ENCODE measurements around the gene RNH1. TPM values are rescaled to one million over a fixed set of nuclear protein-coding genes. Genes with fewer than 3 reads are reported as not detected.

RNH1 gene
- polyA plus RNA-seq, 1 of the 3 experiments (the other 2 are of a cell fraction) = 147 TPM

DNA sequence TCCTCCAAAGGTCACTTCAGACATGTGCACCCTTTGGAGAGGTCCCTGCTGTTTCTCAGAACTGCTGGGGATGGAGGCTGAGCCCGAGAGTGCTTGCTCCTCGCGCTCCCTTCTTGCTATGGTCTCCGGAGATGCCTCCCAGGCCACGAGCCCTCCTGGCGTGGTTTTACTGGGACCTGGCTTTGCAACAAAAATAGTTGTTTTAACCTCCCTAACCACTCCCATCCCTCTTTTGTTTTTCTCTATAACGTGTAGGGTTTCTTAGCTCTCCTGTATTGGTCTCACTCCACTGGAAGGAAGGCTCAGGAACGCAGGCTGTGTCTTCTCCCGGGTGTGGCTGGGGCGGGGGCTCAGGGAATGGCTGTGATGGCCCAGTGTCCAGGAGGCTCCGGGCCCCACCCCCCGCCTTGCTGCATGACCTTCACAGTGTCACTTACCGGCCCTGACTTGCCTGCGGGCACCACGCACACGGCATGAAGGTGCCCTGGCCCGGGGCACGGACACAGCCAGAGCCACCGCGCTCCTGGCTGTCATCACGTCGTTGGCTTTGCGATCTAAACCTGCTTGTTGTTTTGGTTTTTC, 51.4 kb downstream of the RNH1 start:
- CTCF ChIA-PET = no interaction called here
- POLR2A ChIA-PET = no interaction called here
- no peak overlapping the region for H3K4me2 ChIP-seq

DNA sequence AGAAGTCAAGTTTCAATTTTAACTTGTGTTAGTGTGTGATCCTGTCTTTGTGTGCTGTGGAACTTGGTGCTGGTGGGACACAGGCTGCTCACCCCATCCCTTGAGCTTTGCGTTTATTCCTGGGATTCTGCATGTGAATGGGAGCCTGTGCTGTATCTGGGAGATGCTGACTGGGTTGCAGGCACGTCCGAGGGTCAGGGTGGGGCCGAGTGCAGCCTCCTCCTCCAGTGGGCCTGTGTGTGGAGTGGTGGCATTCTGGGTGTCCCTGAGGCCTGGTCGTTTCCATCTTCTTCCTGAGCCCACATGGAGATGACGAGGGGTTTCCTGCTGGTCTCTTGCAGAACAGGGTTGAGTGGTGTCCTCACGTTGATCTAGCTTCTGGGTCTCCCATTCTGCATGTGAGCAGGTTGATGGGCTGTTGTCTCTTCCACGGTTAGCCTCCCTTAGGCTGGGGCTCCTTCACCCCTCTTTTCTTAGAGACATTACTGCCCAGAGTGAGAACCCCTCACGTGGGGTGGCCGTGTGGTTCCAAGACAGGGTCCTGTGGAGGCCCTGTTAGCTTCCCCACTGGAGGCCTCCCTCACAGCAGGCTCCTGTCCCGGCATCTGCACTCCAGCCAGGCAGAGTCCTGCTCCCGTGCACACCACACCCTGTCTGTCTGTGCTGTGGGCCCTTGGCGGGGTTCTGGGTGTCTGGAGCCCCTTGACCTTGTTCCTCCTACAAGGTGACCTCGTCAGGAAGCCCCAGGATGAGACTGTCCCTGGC, 52.1 kb downstream of the RNH1 start:
- ChIA-PET CTCF (interaction anchor here (2.1 kb wide), 1 partner anchor 58 kb away, joined by 8 read pairs; no protein-coding TSS in a partner anchor), POLR2A (no interaction called here)
- peaks cover 6 to 16% of the 10 kb centered on the region in 2 experiments for H3K36me3 ChIP-seq (replicated peaks in 1 of 2; ENCODE audit: control insufficient read depth in 1 of 2, insufficient read depth in 2 of 2, low read length in 1 of 2)
- peaks cover 6 to 13% of the 10 kb centered on the region in 2 experiments; a peak in 2 of 4 replicates for H3K4me1 ChIP-seq (ENCODE audit: control insufficient read depth in 1 of 2, insufficient read depth in 2 of 2, low read depth in 1 of 2, low read length in 1 of 2)
- no peak overlapping the region for H2AFZ ChIP-seq (ENCODE audit: low read depth)
- H3K9me3 ChIP-seq = no peaks in the 10 kb centered on the region
- 83% methylated on average over 12 of the region's 14 CpGs for WGBS (ENCODE audit: low lambda C conversion rate)
- no peaks in the 10 kb centered on the region for H3K27me3 ChIP-seq (ENCODE audit: insufficient read depth)
- H3K4me2 ChIP-seq = no peak overlapping the region
- no peak for TF ChIP-seq NRF1 (IDR thresholded peaks at IDR 0.05; ENCODE audit: low read depth, low read length)
- no peak for DNase-seq
- no peak overlapping the region for H3K27ac ChIP-seq (ENCODE audit: low read depth in 2 of 2, low read length in 1 of 2)
- no peaks in the 10 kb centered on the region for H3F3A ChIP-seq (replicated peaks; ENCODE audit: insufficient read depth)
- H4K20me1 ChIP-seq (ENCODE audit: insufficient read depth) = peaks cover 14% of the 10 kb centered on the region
- H3K4me3 ChIP-seq (ENCODE audit: low read depth in 2 of 2, low read length in 1 of 2) = no peak overlapping the region
- H3K9ac ChIP-seq = no peak overlapping the region
- H3K9me2 ChIP-seq = no peaks in the 10 kb centered on the region
- peaks cover 62% of the 10 kb centered on the region for H3K79me2 ChIP-seq (ENCODE audit: insufficient read depth)

More for the DNA sequence above, 51.4 kb downstream of the RNH1 start:
- no peaks in the 10 kb centered on the region for H3K9me2 ChIP-seq
- no peaks in the 10 kb centered on the region for H3K27me3 ChIP-seq (ENCODE audit: insufficient read depth)
- H3K4me1 ChIP-seq (ENCODE audit: control insufficient read depth in 1 of 2, insufficient read depth in 2 of 2, low read depth in 1 of 2, low read length in 1 of 2) = peaks cover 6 to 13% of the 10 kb centered on the region in 2 experiments; a peak in 2 of 4 replicates
- DNase-seq = no peak
- WGBS (ENCODE audit: low lambda C conversion rate) = 87% methylated on average over 22 of the region's 23 CpGs
- H3K4me3 ChIP-seq (ENCODE audit: low read depth in 2 of 2, low read length in 1 of 2) = no peak overlapping the region
- no peak overlapping the region for H3K9ac ChIP-seq
- H3K79me2 ChIP-seq (ENCODE audit: insufficient read depth) = peaks cover 56% of the 10 kb centered on the region
- H3K9me3 ChIP-seq = no peaks in the 10 kb centered on the region
- TF ChIP-seq RXRA (IDR thresholded peaks at IDR 0.05; ENCODE audit: borderline replicate concordance, low read depth) (no peak), MXI1 (IDR thresholded peaks at IDR 0.05; ENCODE audit: low read depth, low read length) (no peak), RCOR1 (IDR thresholded peaks at IDR 0.05; ENCODE audit: low read length) (no peak), SIN3A (IDR thresholded peaks at IDR 0.05; ENCODE audit: borderline replicate concordance, low read depth, low read length) (no peak), FOXJ3 (CRISPR knock-in tag; IDR thresholded peaks at IDR 0.05) (no peak), ELF1 (IDR thresholded peaks at IDR 0.05) (no peak)
- TF ChIP-seq, protein P1, sequence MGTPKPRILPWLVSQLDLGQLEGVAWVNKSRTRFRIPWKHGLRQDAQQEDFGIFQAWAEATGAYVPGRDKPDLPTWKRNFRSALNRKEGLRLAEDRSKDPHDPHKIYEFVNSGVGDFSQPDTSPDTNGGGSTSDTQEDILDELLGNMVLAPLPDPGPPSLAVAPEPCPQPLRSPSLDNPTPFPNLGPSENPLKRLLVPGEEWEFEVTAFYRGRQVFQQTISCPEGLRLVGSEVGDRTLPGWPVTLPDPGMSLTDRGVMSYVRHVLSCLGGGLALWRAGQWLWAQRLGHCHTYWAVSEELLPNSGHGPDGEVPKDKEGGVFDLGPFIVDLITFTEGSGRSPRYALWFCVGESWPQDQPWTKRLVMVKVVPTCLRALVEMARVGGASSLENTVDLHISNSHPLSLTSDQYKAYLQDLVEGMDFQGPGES (IDR thresholded peaks at IDR 0.05; ENCODE audit: low read depth, low read length) = no peak
- TF ChIP-seq, protein P2, sequence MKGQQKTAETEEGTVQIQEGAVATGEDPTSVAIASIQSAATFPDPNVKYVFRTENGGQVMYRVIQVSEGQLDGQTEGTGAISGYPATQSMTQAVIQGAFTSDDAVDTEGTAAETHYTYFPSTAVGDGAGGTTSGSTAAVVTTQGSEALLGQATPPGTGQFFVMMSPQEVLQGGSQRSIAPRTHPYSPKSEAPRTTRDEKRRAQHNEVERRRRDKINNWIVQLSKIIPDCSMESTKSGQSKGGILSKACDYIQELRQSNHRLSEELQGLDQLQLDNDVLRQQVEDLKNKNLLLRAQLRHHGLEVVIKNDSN (IDR thresholded peaks at IDR 0.05; ENCODE audit: borderline replicate concordance, low read depth) = no peak
- H3K36me3 ChIP-seq (replicated peaks in 1 of 2; ENCODE audit: control insufficient read depth in 1 of 2, insufficient read depth in 2 of 2, low read length in 1 of 2) = peaks cover 6 to 17% of the 10 kb centered on the region in 2 experiments
- H2AFZ ChIP-seq (ENCODE audit: low read depth) = no peak overlapping the region
- no peaks in the 10 kb centered on the region for H3F3A ChIP-seq (replicated peaks; ENCODE audit: insufficient read depth)
- peaks cover 14% of the 10 kb centered on the region for H4K20me1 ChIP-seq (ENCODE audit: insufficient read depth)
- no peak overlapping the region for H3K27ac ChIP-seq (ENCODE audit: low read depth in 2 of 2, low read length in 1 of 2)

Data from SK-N-SH (cell line).